Smooth muscle cell (in vitro differentiated cells): ENCODE results near the gene AMZ2. TPM values are rescaled to one million over a fixed set of nuclear protein-coding genes. Genes with fewer than 3 reads are reported as not detected.
"Not testable (repeated sequence)": the region's sequence is repeated elsewhere in the genome, so short reads cannot be mapped to it uniquely, and the experiment has no call there.

Experiments used
- DNase-seq: peaks from one replicate; lab custom pipeline; 2025; ENCODE audit not compliant: unreplicated experiment; lab: John Stamatoyannopoulos, UW
- H2AFZ ChIP-seq: fragments of 200-600 bp; sonication (generic); 2 replicates; pipeline ENCODE4 v1.6.0; 2016; ENCODE audit warnings: antibody characterized with exemption, low read depth, mild to moderate bottlenecking
- H3F3A ChIP-seq: fragments of 200-600 bp; sonication (generic); 2 replicates; pipeline ENCODE4 v1.6.0; 2017; ENCODE audit warnings: antibody characterized with exemption, low read depth
- H3K27ac ChIP-seq: fragments of 200-600 bp; sonication (generic); 2 replicates; pipeline ENCODE4 v1.5.1; 2016; ENCODE audit warnings: low read depth, mild to moderate bottlenecking
- H3K27me3 ChIP-seq: fragments of 200-600 bp; sonication (generic); 2 replicates; pipeline ENCODE4 v1.6.1; 2016; ENCODE audit warnings: low read depth, mild to moderate bottlenecking
- H3K36me3 ChIP-seq: fragments of 200-600 bp; sonication (generic); 2 replicates; pipeline ENCODE4 v1.5.1; 2016; ENCODE audit warnings: low read depth
- H3K4me1 ChIP-seq: fragments of 200-600 bp; sonication (generic); 2 replicates; pipeline ENCODE4 v1.5.1; 2016; ENCODE audit warnings: low read depth
- H3K4me2 ChIP-seq: fragments of 200-600 bp; sonication (generic); 2 replicates; pipeline ENCODE4 v1.6.0; 2016; ENCODE audit warnings: mild to moderate bottlenecking
- H3K4me3 ChIP-seq: fragments of 200-600 bp; sonication (generic); 2 replicates; pipeline ENCODE4 v1.5.1; 2016; ENCODE audit warnings: mild to moderate bottlenecking
- H3K79me2 ChIP-seq: fragments of 200-600 bp; sonication (generic); 2 replicates; pipeline ENCODE4 v1.6.0; 2016; ENCODE audit warnings: low read depth, mild to moderate bottlenecking
- H3K9ac ChIP-seq: fragments of 200-600 bp; sonication (generic); 2 replicates; pipeline ENCODE4 v1.6.0; 2016; ENCODE audit warnings: low read depth
- H3K9me3 ChIP-seq: fragments of 200-600 bp; sonication (generic); replicated peaks from 2 replicates; pipeline ENCODE4 v1.5.1; 2016; ENCODE audit warnings: low read depth
- H4K20me1 ChIP-seq: fragments of 200-600 bp; sonication (generic); 2 replicates; pipeline ENCODE4 v1.6.0; 2016; ENCODE audit warnings: low read depth
- WGBS: methylation state at CpG from one replicate; pipeline ENCODE4 v1.1.7; 2016; ENCODE audit warnings: low lambda C conversion rate; 5-methylcytosine and 5-hydroxymethylcytosine counted together
- polyA plus RNA-seq: library from polyadenylated mRNA; unstranded; fragments of >200 nt; fragmentation: Nextera tagmentation; extraction: Ambion mirVana; gene quantifications from 2 replicates; pipeline ENCODE4 v1.2.1, GENCODE V29; 2016
- total RNA-seq: library from RNA; depleted of rRNA; stranded (reverse); fragments of >200 nt; gene quantifications from 2 replicates; pipeline ENCODE4 v1.2.3, GENCODE V29; 2014
- TF ChIP-seq, protein P1 (sequence below): fragments of 200-600 bp; sonication (generic); IDR thresholded peaks from 2 replicates; pipeline ENCODE4 v1.5.1; 2017; ENCODE audit warnings: borderline replicate concordance, mild to moderate bottlenecking, antibody characterized with exemption; ENCODE audit not compliant: insufficient read depth, poor library complexity, severe bottlenecking

Gene AMZ2
- total and polyA plus RNA-seq, 2 experiments from 2014 or later = 66.3 to 75.5 TPM

DNA sequence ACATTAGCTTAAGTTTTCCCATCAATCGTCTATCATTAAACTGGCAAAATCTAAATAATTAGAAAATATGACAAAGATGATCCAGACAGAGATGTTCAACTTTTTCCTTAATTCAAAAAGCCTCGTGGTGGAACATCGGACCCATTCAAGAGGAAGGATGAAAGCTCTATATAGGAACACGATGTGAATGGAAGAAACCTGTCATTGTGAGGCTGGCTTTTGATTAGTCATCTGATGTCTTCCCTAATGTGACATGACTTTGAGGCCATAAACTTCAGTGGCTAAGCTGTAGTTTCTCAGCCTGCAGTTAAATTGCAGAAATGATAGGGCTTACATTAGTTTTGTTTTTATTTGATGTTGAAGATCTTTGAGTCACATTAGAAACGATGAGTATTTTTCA, 1.0 kb downstream of the AMZ2 start:
- H3K4me1 ChIP-seq = peaks cover 6% of the 10 kb centered on the region
- peaks cover 7% of the 10 kb centered on the region for H3K36me3 ChIP-seq
- WGBS = 86% methylated on average over 5 of the region's 5 CpGs
- no peak for DNase-seq
- peak overlapping the region; percentile 85 for H3K4me3 ChIP-seq
- peaks cover 3% of the 10 kb centered on the region for H3F3A ChIP-seq
- peak overlapping the region; percentile 84 for H3K9ac ChIP-seq
- H2AFZ ChIP-seq = no peak overlapping the region
- peak overlapping the region; percentile 83 for H3K4me2 ChIP-seq
- no peaks in the 10 kb centered on the region for H3K27me3 ChIP-seq
- TF ChIP-seq, protein P1, sequence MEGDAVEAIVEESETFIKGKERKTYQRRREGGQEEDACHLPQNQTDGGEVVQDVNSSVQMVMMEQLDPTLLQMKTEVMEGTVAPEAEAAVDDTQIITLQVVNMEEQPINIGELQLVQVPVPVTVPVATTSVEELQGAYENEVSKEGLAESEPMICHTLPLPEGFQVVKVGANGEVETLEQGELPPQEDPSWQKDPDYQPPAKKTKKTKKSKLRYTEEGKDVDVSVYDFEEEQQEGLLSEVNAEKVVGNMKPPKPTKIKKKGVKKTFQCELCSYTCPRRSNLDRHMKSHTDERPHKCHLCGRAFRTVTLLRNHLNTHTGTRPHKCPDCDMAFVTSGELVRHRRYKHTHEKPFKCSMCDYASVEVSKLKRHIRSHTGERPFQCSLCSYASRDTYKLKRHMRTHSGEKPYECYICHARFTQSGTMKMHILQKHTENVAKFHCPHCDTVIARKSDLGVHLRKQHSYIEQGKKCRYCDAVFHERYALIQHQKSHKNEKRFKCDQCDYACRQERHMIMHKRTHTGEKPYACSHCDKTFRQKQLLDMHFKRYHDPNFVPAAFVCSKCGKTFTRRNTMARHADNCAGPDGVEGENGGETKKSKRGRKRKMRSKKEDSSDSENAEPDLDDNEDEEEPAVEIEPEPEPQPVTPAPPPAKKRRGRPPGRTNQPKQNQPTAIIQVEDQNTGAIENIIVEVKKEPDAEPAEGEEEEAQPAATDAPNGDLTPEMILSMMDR = no peak
- peak overlapping the region; percentile 87 for H3K27ac ChIP-seq
- H3K79me2 ChIP-seq = peaks cover 10% of the 10 kb centered on the region
- H3K9me3 ChIP-seq = no peaks in the 10 kb centered on the region
- no peaks in the 10 kb centered on the region for H4K20me1 ChIP-seq

DNA sequence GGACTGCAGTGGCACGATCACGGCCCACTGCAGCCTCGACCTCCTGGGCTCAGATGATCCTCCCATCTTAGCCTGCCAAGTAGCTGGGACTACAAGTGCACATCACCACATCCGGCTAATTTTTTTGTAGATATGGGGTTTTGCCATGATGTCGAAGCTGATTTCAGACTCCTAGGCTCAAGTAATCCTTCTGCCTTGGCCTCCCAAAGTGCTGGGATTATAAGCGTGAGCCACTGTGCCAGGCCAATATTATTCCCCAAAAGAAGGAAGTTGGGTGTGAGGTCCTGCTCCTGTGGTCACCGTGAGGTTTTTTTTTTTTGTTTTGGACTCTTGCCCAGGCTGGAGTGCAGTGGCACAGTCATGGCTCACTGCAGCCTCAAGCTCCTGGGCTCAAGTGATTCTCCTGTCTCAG, 1.5 kb downstream of the AMZ2 start:
- peaks cover 10% of the 10 kb centered on the region for H3K79me2 ChIP-seq
- no peaks in the 10 kb centered on the region for H3K27me3 ChIP-seq
- TF ChIP-seq, protein P1 = no peak
- peak overlapping the region; percentile 83 for H3K4me2 ChIP-seq
- peaks cover 3% of the 10 kb centered on the region for H3F3A ChIP-seq
- H4K20me1 ChIP-seq = no peaks in the 10 kb centered on the region
- no peaks in the 10 kb centered on the region for H3K9me3 ChIP-seq
- DNase-seq = no peak
- H3K9ac ChIP-seq = no peak overlapping the region
- H3K27ac ChIP-seq = no peak overlapping the region
- H3K4me3 ChIP-seq = no peak overlapping the region
- H2AFZ ChIP-seq = no peak overlapping the region
- peaks cover 6% of the 10 kb centered on the region for H3K4me1 ChIP-seq
- H3K36me3 ChIP-seq = peaks cover 7% of the 10 kb centered on the region
- 95% methylated on average over 7 of the region's 7 CpGs for WGBS

DNA sequence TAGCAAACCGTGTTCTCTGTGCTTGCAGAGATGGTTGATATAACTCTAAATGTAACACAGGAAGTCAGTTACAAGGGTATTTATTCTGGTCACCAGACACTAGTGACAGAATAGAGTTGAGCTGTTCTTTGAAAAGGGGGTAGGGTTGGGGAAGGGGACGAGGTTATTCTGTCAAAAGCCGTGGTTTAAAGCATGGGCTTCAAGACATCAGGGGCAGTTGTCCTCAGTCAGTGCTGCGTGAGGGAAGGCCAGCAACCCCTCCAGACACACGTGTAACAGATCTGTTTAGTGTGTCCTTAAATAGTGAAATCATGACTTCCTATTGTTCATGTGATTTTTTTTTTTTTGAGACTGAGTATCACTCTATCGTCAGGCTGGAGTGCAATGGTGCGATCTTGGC, 5.6 kb downstream of the AMZ2 start:
- H3K27ac ChIP-seq, H3K4me3 ChIP-seq, H3K27me3 ChIP-seq, DNase-seq, H3K36me3 ChIP-seq, H3K9me3 ChIP-seq, H4K20me1 ChIP-seq, H3K79me2 ChIP-seq, H3K9ac ChIP-seq, H3F3A ChIP-seq, H3K4me1 ChIP-seq, H2AFZ ChIP-seq, H3K4me2 ChIP-seq: not testable (repeated sequence)
- WGBS = 95% methylated on average over 7 of the region's 7 CpGs

DNA sequence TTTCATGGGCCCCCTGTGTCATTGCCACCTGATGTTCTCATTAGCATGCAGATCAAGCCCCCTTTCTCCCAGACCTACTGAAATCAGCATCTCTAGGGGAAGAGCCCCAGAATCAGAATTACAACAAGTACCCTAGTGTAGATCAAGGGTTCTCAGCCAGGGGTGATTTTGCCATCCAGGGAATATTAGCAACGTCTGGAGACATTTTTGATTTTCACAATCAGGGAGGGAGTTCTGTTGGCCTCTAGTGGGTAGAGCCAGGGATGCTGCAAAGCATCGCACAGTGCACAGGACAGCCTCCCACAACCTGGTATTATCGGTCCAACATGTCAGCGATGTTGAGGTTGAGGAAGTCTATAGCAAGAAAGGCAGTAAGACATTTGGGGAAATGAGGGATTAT, 7.3 kb downstream of the AMZ2 start:
- peaks cover 2% of the 10 kb centered on the region for H3K79me2 ChIP-seq
- WGBS = 94% methylated on average over 4 of the region's 4 CpGs
- H3K4me1 ChIP-seq = peaks cover 4% of the 10 kb centered on the region
- peaks cover 7% of the 10 kb centered on the region for H3K36me3 ChIP-seq
- TF ChIP-seq, protein P1 = no peak
- H3K27me3 ChIP-seq = no peaks in the 10 kb centered on the region
- no peak overlapping the region for H3K4me3 ChIP-seq
- no peak overlapping the region for H3K4me2 ChIP-seq
- no peaks in the 10 kb centered on the region for H3F3A ChIP-seq
- H2AFZ ChIP-seq = no peak overlapping the region
- H3K9me3 ChIP-seq = no peaks in the 10 kb centered on the region
- no peaks in the 10 kb centered on the region for H4K20me1 ChIP-seq
- no peak overlapping the region for H3K27ac ChIP-seq
- DNase-seq = no peak
- H3K9ac ChIP-seq = no peak overlapping the region
